Measurements from ENCODE around the gene CHN1. TPM values are rescaled to one million over a fixed set of nuclear protein-coding genes. Genes with fewer than 3 reads are reported as not detected.

Gene CHN1
- total RNA-seq, 2 donors from 2014 or later, result 13.3 to 30.7 TPM

DNA sequence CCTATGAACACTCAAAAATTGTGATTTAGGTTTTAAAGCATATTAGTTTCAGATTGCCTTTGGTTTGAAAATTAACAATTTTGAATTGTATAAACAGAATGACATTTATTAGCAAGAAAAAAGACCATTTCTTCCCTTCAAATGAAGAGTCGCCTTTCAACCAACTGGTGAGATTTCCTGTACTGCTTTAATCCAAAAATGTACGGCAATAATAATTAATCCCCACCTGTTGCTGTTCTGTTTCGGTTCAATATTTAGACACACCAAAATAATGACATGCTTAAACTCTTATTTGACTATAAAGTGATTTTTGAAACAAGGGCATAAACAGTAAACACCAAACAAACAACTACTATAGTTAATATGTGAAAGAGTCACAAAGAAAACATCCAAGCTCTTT, 39.6 kb downstream of the CHN1 start:
- Histone ChIP-seq H3K27me3 (replicated peaks; ENCODE audit: insufficient read depth) (no peaks in the 10 kb centered on the region), H3K4me1 (ENCODE audit: control insufficient read depth in 1 of 2, low read depth in 2 of 2) (peaks cover 5 to 30% of the 10 kb centered on the region in 2 donors), H3K9me3 (no peaks in the 10 kb centered on the region), H3K27ac (no peak overlapping the region), H3K4me3 (no peak overlapping the region), H3K36me3 (no peaks in the 10 kb centered on the region)
- TF ChIP-seq, protein P1, sequence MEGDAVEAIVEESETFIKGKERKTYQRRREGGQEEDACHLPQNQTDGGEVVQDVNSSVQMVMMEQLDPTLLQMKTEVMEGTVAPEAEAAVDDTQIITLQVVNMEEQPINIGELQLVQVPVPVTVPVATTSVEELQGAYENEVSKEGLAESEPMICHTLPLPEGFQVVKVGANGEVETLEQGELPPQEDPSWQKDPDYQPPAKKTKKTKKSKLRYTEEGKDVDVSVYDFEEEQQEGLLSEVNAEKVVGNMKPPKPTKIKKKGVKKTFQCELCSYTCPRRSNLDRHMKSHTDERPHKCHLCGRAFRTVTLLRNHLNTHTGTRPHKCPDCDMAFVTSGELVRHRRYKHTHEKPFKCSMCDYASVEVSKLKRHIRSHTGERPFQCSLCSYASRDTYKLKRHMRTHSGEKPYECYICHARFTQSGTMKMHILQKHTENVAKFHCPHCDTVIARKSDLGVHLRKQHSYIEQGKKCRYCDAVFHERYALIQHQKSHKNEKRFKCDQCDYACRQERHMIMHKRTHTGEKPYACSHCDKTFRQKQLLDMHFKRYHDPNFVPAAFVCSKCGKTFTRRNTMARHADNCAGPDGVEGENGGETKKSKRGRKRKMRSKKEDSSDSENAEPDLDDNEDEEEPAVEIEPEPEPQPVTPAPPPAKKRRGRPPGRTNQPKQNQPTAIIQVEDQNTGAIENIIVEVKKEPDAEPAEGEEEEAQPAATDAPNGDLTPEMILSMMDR (IDR thresholded peaks at IDR 0.05), result no peak
- DNase-seq (ENCODE audit: low spot score) (no peak), ATAC-seq (ENCODE audit: insufficient number of reproducible peaks, low FRiP score, low read depth) (no peak)

DNA sequence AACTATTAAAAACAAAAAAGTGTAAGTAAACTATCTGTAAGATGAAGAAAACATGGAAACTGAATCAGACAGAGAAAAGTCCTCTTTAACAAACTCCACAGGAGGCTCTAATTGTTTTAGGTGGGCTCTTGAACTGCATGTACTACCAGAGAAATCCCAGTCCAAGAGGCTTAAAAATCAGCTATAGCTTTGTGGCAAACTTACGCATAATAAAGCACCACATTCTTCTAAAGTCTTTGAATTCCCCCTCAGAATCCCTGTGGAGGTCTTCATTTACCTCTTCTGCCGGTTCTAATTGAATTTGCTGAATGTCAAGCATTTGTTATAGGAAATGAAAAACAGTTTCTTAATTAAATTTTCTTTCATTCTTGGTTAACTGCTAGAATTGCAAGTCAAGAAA, 40.8 kb downstream of the CHN1 start:
- ATAC-seq (ENCODE audit: insufficient number of reproducible peaks, low FRiP score, low read depth) (no peak), DNase-seq (ENCODE audit: low spot score) (no peak)
- Histone ChIP-seq H3K4me3 (no peak overlapping the region), H3K9me3 (no peaks in the 10 kb centered on the region), H3K36me3 (no peaks in the 10 kb centered on the region), H3K27me3 (replicated peaks; ENCODE audit: insufficient read depth) (no peaks in the 10 kb centered on the region), H3K27ac (no peak overlapping the region), H3K4me1 (ENCODE audit: control insufficient read depth in 1 of 2, low read depth in 2 of 2) (peaks cover 11 to 29% of the 10 kb centered on the region in 2 donors)
- TF ChIP-seq, protein P1 (IDR thresholded peaks at IDR 0.05), result no peak

DNA sequence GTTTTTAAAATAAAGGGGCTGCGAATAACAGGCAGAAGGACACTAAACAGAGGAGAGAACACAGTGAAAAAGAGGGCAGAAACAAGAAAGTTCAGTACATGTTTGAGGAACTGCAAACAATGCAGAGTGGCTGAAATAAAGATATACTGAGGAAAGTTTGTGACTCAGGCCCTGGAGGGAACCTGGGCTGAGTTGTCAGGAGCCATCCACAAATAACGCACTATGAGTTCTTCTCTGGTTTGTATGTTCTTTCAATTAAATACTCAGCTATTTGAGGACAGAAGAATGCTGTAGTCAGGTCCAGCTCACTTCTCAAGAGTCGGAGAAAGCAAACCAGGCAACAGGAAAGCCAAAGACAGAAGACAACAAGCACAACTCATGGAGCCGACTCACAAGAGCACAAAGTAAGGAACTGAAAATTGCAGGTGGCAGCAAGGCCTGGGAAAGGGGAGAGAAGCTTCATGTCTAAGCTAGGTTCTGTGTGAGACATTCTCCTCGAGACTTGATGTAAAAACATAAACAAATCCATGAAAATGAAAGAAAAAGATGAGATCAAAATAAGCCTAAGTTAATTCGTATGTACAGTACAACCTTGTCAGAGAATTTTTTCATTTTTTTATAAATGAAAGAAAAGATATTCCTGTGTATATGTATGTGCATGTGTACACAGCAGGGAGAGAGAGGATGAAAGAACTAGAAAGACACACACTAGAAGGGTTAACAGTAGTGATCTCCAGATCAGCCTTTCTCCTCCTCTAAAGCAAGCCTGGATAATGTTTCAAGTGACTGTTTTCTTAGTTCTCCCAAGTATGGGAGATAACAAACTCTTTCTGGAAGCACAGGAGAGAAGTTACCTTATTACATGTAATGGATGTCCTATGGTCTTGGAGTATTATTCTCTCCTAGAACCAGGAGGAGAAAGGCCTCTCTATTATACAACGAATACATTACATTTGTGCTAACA, 41.5 kb downstream of the CHN1 start:
- TF ChIP-seq, protein P1 (IDR thresholded peaks at IDR 0.05), result no peak
- Histone ChIP-seq H3K27me3 (replicated peaks; ENCODE audit: insufficient read depth) (no peaks in the 10 kb centered on the region), H3K27ac (no peak overlapping the region), H3K9me3 (no peaks in the 10 kb centered on the region), H3K36me3 (no peaks in the 10 kb centered on the region), H3K4me1 (ENCODE audit: control insufficient read depth in 1 of 2, low read depth in 2 of 2) (peaks cover 11 to 30% of the 10 kb centered on the region in 2 donors), H3K4me3 (no peak overlapping the region)
- DNase-seq (ENCODE audit: low spot score) (no peak), ATAC-seq (ENCODE audit: insufficient number of reproducible peaks, low FRiP score, low read depth) (no peak)

DNA sequence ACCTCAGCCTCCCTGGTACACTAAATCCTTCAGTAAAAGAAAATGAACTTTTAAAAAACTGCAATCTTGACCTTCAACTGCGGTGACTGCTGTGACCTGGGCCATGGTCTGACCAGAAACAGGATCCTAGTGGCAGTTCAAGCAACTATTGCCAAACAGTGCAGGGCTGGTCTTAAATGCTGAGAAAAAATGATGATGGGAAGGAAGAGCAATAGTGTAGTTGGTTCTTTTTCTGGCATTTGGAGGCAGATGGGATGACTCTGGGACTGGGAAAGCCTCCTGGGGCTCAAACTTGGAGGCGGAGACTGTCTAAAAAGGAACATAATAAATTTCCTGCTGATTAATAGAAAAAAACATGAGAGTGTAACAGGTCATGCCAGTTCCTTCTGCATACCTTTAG, 45.4 kb downstream of the CHN1 start:
- Histone ChIP-seq H3K4me3 (no peak overlapping the region), H3K27me3 (replicated peaks; ENCODE audit: insufficient read depth) (no peaks in the 10 kb centered on the region), H3K27ac (no peak overlapping the region), H3K9me3 (no peaks in the 10 kb centered on the region), H3K4me1 (ENCODE audit: control insufficient read depth in 1 of 2, low read depth in 2 of 2) (peaks cover 8 to 9% of the 10 kb centered on the region in 2 donors), H3K36me3 (no peaks in the 10 kb centered on the region)
- DNase-seq (ENCODE audit: low spot score), result no peak
- ATAC-seq (ENCODE audit: insufficient number of reproducible peaks, low FRiP score, low read depth), result no peak
- TF ChIP-seq, protein P1 (IDR thresholded peaks at IDR 0.05), result no peak

DNA sequence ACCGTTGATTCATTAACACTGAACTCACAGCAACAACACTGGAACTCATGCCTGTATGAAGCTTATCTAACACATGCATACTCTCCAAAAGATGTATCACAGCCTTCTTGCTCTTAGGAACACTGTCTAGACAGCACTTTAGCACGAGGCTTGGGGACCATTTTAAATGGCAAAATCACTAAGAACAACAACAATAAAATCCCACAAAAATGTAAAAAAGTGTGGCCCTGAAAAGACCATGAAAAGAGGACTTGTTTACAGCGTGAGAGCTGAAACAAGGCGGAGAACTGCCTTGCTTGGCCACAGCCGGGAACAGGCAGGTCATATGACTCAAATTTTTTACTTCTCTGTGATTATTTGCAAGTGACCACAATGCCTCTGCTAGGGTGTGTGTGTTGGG, 48.1 kb downstream of the CHN1 start:
- TF ChIP-seq, protein P1 (IDR thresholded peaks at IDR 0.05), result no peak
- Histone ChIP-seq H3K9me3 (no peaks in the 10 kb centered on the region), H3K36me3 (no peaks in the 10 kb centered on the region), H3K27ac (no peak overlapping the region), H3K27me3 (replicated peaks; ENCODE audit: insufficient read depth) (no peaks in the 10 kb centered on the region), H3K4me1 (ENCODE audit: control insufficient read depth in 1 of 2, low read depth in 2 of 2) (peaks cover 8 to 9% of the 10 kb centered on the region in 2 donors), H3K4me3 (no peak overlapping the region)
- ATAC-seq (ENCODE audit: insufficient number of reproducible peaks, low FRiP score, low read depth), result no peak
- no peak for DNase-seq (ENCODE audit: low spot score)
